Progenitor cell of endocrine pancreas (in vitro differentiated cells): ENCODE results near the gene NFKBIE. TPM values are rescaled to one million over a fixed set of nuclear protein-coding genes. Genes with fewer than 3 reads are reported as not detected.
A peak's percentile ranks its signal among the peaks of the same experiment; 100 is the strongest.

Source experiments
- DNase-seq: peaks from one replicate; pipeline ENCODE4 v3.0.0; 2021; ENCODE audit warnings: low spot score; ENCODE audit not compliant: unreplicated experiment
- H3K27ac Mint-ChIP-seq: 2 replicates; pipeline ENCODE4 v1.8.0; 2021; ENCODE audit warnings: mild to moderate bottlenecking, moderate library complexity, mixed read lengths
- H3K27me3 Mint-ChIP-seq: 2 replicates; pipeline ENCODE4 v1.8.0; 2021; ENCODE audit warnings: mixed read lengths
- H3K36me3 Mint-ChIP-seq: 2 replicates; pipeline ENCODE4 v1.8.0; 2022; ENCODE audit warnings: mixed read lengths; ENCODE audit not compliant: insufficient read depth
- H3K4me1 Mint-ChIP-seq: 2 replicates; pipeline ENCODE4 v1.8.0; 2021; ENCODE audit warnings: low read depth, mixed read lengths
- H3K4me3 Mint-ChIP-seq: 2 replicates; pipeline ENCODE4 v1.8.0; 2021; ENCODE audit warnings: low read depth, mild to moderate bottlenecking, moderate library complexity, mixed read lengths
- H3K9me3 Mint-ChIP-seq: 2 replicates; pipeline ENCODE4 v1.8.0; 2021; ENCODE audit warnings: low read depth, mixed read lengths
- CTCF ChIP-seq: fragments of 200-600 bp; sonication (generic); IDR thresholded peaks from one replicate; pipeline ENCODE4 v1.5.0; 2021; ENCODE audit warnings: antibody characterized with exemption, mild to moderate bottlenecking; ENCODE audit not compliant: unreplicated experiment
- total RNA-seq: library from RNA; stranded (reverse); gene quantifications from 2 replicates; pipeline ENCODE4 v1.2.1, GENCODE V29; 2021

NFKBIE gene
- total RNA-seq, 1 donor from 2014 or later: 7.1 TPM

GRCh38 chr6:44255105-44255808 is 10.1 kb downstream of the NFKBIE start:
- no peaks in the 10 kb centered on the region for H3K9me3 Mint-ChIP-seq
- H3K4me1 Mint-ChIP-seq: peaks cover 30% of the 10 kb centered on the region
- no peak for DNase-seq
- H3K4me3 Mint-ChIP-seq: peak overlapping the region; percentile 91
- no peaks in the 10 kb centered on the region for H3K27me3 Mint-ChIP-seq
- H3K36me3 Mint-ChIP-seq: peaks cover 35% of the 10 kb centered on the region
- no peak for TF ChIP-seq CTCF
- H3K27ac Mint-ChIP-seq: peak overlapping the region; percentile 73

GRCh38 chr6:44254191-44255104 is 10.9 kb downstream of the NFKBIE start:
- Mint-ChIP-seq H3K4me3 (peak overlapping the region; percentile 54), H3K4me1 (peaks cover 35% of the 10 kb centered on the region), H3K27ac (peak overlapping the region; percentile 81), H3K9me3 (no peaks in the 10 kb centered on the region), H3K36me3 (peaks cover 42% of the 10 kb centered on the region), H3K27me3 (no peaks in the 10 kb centered on the region)
- DNase-seq: no peak
- no peak for TF ChIP-seq CTCF

- Mint-ChIP-seq H3K9me3 (no peaks in the 10 kb centered on the region), H3K36me3 (peaks cover 48% of the 10 kb centered on the region), H3K4me3 (no peak overlapping the region), H3K4me1 (peaks cover 42% of the 10 kb centered on the region), H3K27ac (peak overlapping the region; percentile 49), H3K27me3 (no peaks in the 10 kb centered on the region)
- DNase-seq: no peak
- TF ChIP-seq CTCF: peak; percentile 57
Observed at GRCh38 chr6:44253307-44254101, 11.8 kb downstream of the NFKBIE start.

GRCh38 chr6:44251576-44252524 is 13.5 kb downstream of the NFKBIE start:
- Mint-ChIP-seq H3K27me3 (no peaks in the 10 kb centered on the region), H3K27ac (peak overlapping the region; percentile 62), H3K4me3 (no peak overlapping the region), H3K4me1 (peaks cover 44% of the 10 kb centered on the region), H3K9me3 (no peaks in the 10 kb centered on the region), H3K36me3 (peaks cover 55% of the 10 kb centered on the region)
- TF ChIP-seq CTCF: no peak
- no peak for DNase-seq
